Mesothelial cell of epicardium (in vitro differentiated cells): ENCODE results near the gene TMEM171. TPM values are rescaled to one million over a fixed set of nuclear protein-coding genes. Genes with fewer than 3 reads are reported as not detected.

ENCODE experiments used
- DNase-seq, 2 experiments: peaks; one replicate each; pipeline ENCODE4 v3.0.0; 2021; ENCODE audit warnings: low spot score in 2 of 2; ENCODE audit not compliant: unreplicated experiment in 2 of 2
- H3K27ac Mint-ChIP-seq: 2 replicates; pipeline ENCODE4 v1.8.0; 2021; ENCODE audit warnings: mixed read lengths
- H3K27me3 Mint-ChIP-seq: 2 replicates; pipeline ENCODE4 v1.8.0; 2021; ENCODE audit warnings: low read depth, mixed read lengths
- H3K36me3 Mint-ChIP-seq: 2 replicates; pipeline ENCODE4 v1.8.0; 2021; ENCODE audit warnings: mixed read lengths
- H3K4me1 Mint-ChIP-seq: 2 replicates; pipeline ENCODE4 v1.8.0; 2021; ENCODE audit warnings: mixed read lengths
- H3K4me3 Mint-ChIP-seq: 2 replicates; pipeline ENCODE4 v1.8.0; 2021; ENCODE audit warnings: mild to moderate bottlenecking, moderate library complexity, mixed read lengths
- H3K9me3 Mint-ChIP-seq: 2 replicates; pipeline ENCODE4 v1.8.0; 2021; ENCODE audit warnings: mixed read lengths
- CTCF ChIP-seq: fragments of 200-600 bp; sonication (generic); IDR thresholded peaks from one replicate; pipeline ENCODE4 v1.5.0; 2021; ENCODE audit warnings: antibody characterized with exemption; ENCODE audit not compliant: unreplicated experiment
- total RNA-seq: library from RNA; stranded (reverse); gene quantifications from 3 replicates; pipeline ENCODE4 v1.2.1, GENCODE V29; 2021

The TMEM171 gene
- total RNA-seq, 1 donor from 2014 or later: 0.18 TPM

GRCh38 chr5:73095564-73096238 lies 24.7 kb upstream of the TMEM171 start:
- Mint-ChIP-seq H3K4me3 (no peak overlapping the region), H3K36me3 (peaks cover 6% of the 10 kb centered on the region), H3K27ac (no peak overlapping the region), H3K9me3 (peaks cover 20% of the 10 kb centered on the region), H3K27me3 (no peaks in the 10 kb centered on the region), H3K4me1 (no peaks in the 10 kb centered on the region)
- no peak for TF ChIP-seq CTCF
- DNase-seq: no peak

DNA sequence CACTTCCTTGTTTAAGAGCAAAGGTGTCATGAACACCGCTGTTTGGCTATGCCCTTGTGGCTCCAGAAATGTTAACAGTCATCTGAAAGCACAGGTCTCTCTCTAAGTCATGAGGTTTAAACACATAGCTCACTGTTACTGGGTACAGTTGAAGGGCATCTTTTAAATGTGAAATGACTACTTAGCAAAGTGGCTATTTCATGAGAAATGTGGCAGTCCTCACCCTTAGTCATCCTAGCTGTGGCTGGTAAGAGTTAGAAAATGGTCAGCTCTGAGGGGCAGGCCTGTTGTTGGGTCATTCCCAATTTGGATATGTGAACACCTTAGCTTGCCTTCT lies 24.2 kb upstream of the TMEM171 start:
- H3K27ac Mint-ChIP-seq: no peak overlapping the region
- no peak for TF ChIP-seq CTCF
- no peak overlapping the region for H3K4me3 Mint-ChIP-seq
- H3K4me1 Mint-ChIP-seq: no peaks in the 10 kb centered on the region
- H3K36me3 Mint-ChIP-seq: peaks cover 6% of the 10 kb centered on the region
- H3K27me3 Mint-ChIP-seq: no peaks in the 10 kb centered on the region
- H3K9me3 Mint-ChIP-seq: peaks cover 20% of the 10 kb centered on the region
- DNase-seq: no peak

DNA sequence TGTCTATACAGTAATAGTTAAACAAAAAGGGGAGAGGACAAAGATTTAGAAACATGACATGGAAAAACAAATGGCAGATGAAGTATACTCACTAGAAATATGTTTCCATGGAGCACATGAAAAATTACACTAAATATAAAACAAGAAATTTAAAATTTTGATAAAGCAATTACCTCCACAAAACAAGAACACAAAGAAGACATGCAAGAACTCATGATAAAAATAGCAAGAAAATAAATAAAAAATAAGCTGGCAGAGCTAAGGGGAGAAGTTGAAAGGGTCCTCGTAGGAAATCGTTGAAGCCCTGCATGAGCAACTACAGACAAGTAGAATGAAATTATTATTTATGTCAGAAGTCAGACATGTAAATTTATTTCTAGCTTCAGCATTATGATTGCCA lies 22.6 kb upstream of the TMEM171 start:
- no peak for DNase-seq
- Mint-ChIP-seq H3K27ac (no peak overlapping the region), H3K4me3 (no peak overlapping the region), H3K36me3 (peaks cover 5% of the 10 kb centered on the region), H3K4me1 (no peaks in the 10 kb centered on the region), H3K9me3 (peaks cover 20% of the 10 kb centered on the region), H3K27me3 (no peaks in the 10 kb centered on the region)
- no peak for TF ChIP-seq CTCF

- H3K9me3 Mint-ChIP-seq: peaks cover 24% of the 10 kb centered on the region
- DNase-seq: no peak
- H3K4me1 Mint-ChIP-seq: no peaks in the 10 kb centered on the region
- TF ChIP-seq CTCF: no peak
- no peak overlapping the region for H3K4me3 Mint-ChIP-seq
- H3K36me3 Mint-ChIP-seq: peaks cover 5% of the 10 kb centered on the region
- H3K27me3 Mint-ChIP-seq: no peaks in the 10 kb centered on the region
- no peak overlapping the region for H3K27ac Mint-ChIP-seq
Observed at GRCh38 chr5:73100109-73100508, 20.3 kb upstream of the TMEM171 start.

- H3K4me3 Mint-ChIP-seq: no peak overlapping the region
- no peak for TF ChIP-seq CTCF
- H3K27me3 Mint-ChIP-seq: no peaks in the 10 kb centered on the region
- peaks cover 17% of the 10 kb centered on the region for H3K9me3 Mint-ChIP-seq
- no peak for DNase-seq
- no peaks in the 10 kb centered on the region for H3K4me1 Mint-ChIP-seq
- H3K27ac Mint-ChIP-seq: no peak overlapping the region
- no peaks in the 10 kb centered on the region for H3K36me3 Mint-ChIP-seq
Observed at GRCh38 chr5:73103870-73104299, 16.5 kb upstream of the TMEM171 start.

DNA sequence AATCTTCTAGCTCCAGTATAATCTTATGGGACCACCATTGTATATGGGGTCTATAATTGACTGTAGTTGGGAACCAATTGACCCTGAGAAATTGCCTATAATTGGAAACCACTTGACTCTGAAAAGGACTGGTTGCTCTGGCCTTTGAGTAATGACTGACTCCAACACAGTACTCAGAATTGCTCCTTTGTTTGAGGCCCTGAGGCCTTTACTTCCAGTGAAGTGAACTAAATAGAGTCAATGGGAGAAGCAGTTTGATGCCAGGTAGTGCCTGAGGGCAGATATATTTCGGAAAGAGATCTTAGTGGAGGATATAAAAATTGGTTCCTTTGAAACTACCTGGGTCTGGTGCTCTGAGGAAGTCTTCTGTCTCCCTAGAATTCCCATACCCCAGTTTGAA lies 16.0 kb upstream of the TMEM171 start:
- no peak overlapping the region for H3K4me3 Mint-ChIP-seq
- DNase-seq: no peak
- H3K27ac Mint-ChIP-seq: no peak overlapping the region
- no peaks in the 10 kb centered on the region for H3K36me3 Mint-ChIP-seq
- TF ChIP-seq CTCF: no peak
- no peaks in the 10 kb centered on the region for H3K4me1 Mint-ChIP-seq
- no peaks in the 10 kb centered on the region for H3K27me3 Mint-ChIP-seq
- peaks cover 19% of the 10 kb centered on the region for H3K9me3 Mint-ChIP-seq
